ENCODE data around the gene SIRT7. TPM values are rescaled to one million over a fixed set of nuclear protein-coding genes. Genes with fewer than 3 reads are reported as not detected.
A peak's percentile ranks its signal among the peaks of the same experiment; 100 is the strongest.

The SIRT7 gene
- total and polyA plus RNA-seq, 2 donors (not counting 1 experiment from before 2014, with no cell fraction given): 3.3 to 18.7 TPM

DNA sequence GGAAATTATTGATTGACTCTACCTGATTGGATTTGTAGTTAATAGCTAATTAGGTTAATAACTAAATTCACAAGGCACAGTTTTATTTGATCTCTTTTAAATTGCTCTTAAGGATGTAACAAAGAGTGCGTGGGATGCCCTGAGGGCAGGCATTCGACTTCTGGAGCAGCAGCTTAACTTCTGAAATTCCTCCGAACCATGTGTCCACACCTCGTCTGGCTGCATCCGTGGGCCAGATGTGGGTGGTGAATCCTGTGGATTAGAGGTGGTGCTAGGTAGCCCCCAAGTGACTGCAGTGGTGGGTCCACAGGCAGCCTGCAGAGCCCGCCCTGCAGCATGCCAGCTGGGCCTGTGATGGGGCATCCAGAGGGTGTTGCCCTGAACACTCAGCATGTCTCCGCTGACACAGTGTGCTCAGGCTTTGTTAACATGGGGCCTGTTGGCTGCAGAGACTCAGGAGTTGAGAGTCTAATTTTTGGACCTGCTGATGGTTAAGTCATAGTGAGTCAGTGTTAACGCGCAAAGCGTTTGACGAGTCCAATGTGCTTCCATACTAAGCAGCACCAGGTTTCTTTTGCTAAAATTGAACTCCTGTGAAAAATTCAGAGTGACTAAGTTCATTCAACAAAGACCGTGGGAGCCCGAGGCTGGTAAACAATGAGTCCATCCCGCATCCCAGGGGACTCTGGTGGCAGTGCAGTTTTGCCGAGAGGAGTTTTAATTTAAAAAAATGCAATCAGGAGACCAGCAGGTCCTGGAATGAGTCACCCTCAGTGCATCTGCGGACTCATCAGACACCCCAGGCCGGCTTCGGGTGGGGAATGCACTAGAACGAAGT, 19.7 kb downstream of the SIRT7 start:
- Histone ChIP-seq H3K36me3 (ENCODE audit: control insufficient read depth, insufficient read depth, low read length) (peaks cover 23% of the 10 kb centered on the region), H3K79me2 (ENCODE audit: control insufficient read depth, insufficient read depth, low read length) (peaks cover 8% of the 10 kb centered on the region), H3K4me1 (ENCODE audit: control insufficient read depth, extremely low read depth, insufficient read depth, low read length) (no peaks in the 10 kb centered on the region), H3K4me3 (replicated peaks in 1 of 4; ENCODE audit: control extremely low read depth in 1 of 4, insufficient read depth in 1 of 4, low read depth in 3 of 4, low read length in 4 of 4) (no peak overlapping the region), H3K4me2 (ENCODE audit: extremely low read depth, insufficient read depth, low read length) (no peak overlapping the region), H4K20me1 (ENCODE audit: control insufficient read depth, extremely low read depth, insufficient read depth, low read length) (no peaks in the 10 kb centered on the region), H3K9ac (ENCODE audit: insufficient read depth, low read length) (no peak overlapping the region), H2AFZ (ENCODE audit: low read length) (no peak overlapping the region), H3K27ac (ENCODE audit: insufficient read depth, low read length) (no peak overlapping the region), H3K27me3 (ENCODE audit: control insufficient read depth, insufficient read depth, low read length) (no peaks in the 10 kb centered on the region), H3K9me3 (ENCODE audit: control insufficient read depth, insufficient read depth, low read depth, low read length) (no peaks in the 10 kb centered on the region)
- peak; percentile 56 to 94 for DNase-seq (ENCODE audit: low read depth in 2 of 2)
- TF ChIP-seq, protein P1, sequence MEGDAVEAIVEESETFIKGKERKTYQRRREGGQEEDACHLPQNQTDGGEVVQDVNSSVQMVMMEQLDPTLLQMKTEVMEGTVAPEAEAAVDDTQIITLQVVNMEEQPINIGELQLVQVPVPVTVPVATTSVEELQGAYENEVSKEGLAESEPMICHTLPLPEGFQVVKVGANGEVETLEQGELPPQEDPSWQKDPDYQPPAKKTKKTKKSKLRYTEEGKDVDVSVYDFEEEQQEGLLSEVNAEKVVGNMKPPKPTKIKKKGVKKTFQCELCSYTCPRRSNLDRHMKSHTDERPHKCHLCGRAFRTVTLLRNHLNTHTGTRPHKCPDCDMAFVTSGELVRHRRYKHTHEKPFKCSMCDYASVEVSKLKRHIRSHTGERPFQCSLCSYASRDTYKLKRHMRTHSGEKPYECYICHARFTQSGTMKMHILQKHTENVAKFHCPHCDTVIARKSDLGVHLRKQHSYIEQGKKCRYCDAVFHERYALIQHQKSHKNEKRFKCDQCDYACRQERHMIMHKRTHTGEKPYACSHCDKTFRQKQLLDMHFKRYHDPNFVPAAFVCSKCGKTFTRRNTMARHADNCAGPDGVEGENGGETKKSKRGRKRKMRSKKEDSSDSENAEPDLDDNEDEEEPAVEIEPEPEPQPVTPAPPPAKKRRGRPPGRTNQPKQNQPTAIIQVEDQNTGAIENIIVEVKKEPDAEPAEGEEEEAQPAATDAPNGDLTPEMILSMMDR (conservative IDR thresholded peaks at IDR 0.05 in 1 of 2, IDR thresholded peaks at IDR 0.05 in 1 of 2; ENCODE audit: low read depth in 1 of 2, low read length in 2 of 2): no peak
- no peak for TF ChIP-seq EZH2 (IDR thresholded peaks at IDR 0.05; ENCODE audit: low read length, missing control alignments)

DNA sequence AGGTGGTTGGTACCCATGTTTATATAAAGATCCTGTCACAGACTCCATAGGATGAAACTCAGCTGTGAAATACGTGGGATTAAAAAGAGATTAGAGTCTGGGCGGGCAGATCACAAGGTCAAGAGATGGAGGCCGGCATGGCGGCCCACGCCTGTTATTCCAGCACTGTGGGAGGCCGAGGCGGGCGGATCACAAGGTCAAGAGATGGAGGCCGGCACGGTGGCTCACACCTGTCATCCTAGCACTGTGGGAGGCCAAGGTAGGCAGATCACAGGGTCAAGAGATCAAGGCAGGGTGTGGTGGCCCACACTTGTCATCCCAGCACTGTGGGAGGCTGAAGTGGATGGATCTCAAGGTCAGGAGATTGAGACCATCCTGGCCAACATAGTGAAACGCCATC, 22.6 kb downstream of the SIRT7 start:
- no peak overlapping the region for H3K4me2 ChIP-seq (ENCODE audit: extremely low read depth, insufficient read depth, low read length)
- H3K27me3 ChIP-seq (ENCODE audit: control insufficient read depth, insufficient read depth, low read length): no peaks in the 10 kb centered on the region
- no peak overlapping the region for H3K27ac ChIP-seq (ENCODE audit: insufficient read depth, low read length)
- peaks cover under 1% of the 10 kb centered on the region for H3K4me1 ChIP-seq (ENCODE audit: control insufficient read depth, extremely low read depth, insufficient read depth, low read length)
- no peak for DNase-seq (ENCODE audit: low read depth in 2 of 2)
- H2AFZ ChIP-seq (ENCODE audit: low read length): no peak overlapping the region
- H4K20me1 ChIP-seq (ENCODE audit: control insufficient read depth, extremely low read depth, insufficient read depth, low read length): no peaks in the 10 kb centered on the region
- no peak overlapping the region for H3K9ac ChIP-seq (ENCODE audit: insufficient read depth, low read length)
- no peaks in the 10 kb centered on the region for H3K9me3 ChIP-seq (ENCODE audit: control insufficient read depth, insufficient read depth, low read depth, low read length)
- no peak overlapping the region for H3K4me3 ChIP-seq (replicated peaks in 1 of 4; ENCODE audit: control extremely low read depth in 1 of 4, insufficient read depth in 1 of 4, low read depth in 3 of 4, low read length in 4 of 4)
- H3K36me3 ChIP-seq (ENCODE audit: control insufficient read depth, insufficient read depth, low read length): peaks cover 23% of the 10 kb centered on the region
- peaks cover 26% of the 10 kb centered on the region for H3K79me2 ChIP-seq (ENCODE audit: control insufficient read depth, insufficient read depth, low read length)
- TF ChIP-seq EZH2 (IDR thresholded peaks at IDR 0.05; ENCODE audit: low read length, missing control alignments): no peak
- TF ChIP-seq, protein P1 (conservative IDR thresholded peaks at IDR 0.05 in 1 of 2, IDR thresholded peaks at IDR 0.05 in 1 of 2; ENCODE audit: low read depth in 1 of 2, low read length in 2 of 2): no peak

DNA sequence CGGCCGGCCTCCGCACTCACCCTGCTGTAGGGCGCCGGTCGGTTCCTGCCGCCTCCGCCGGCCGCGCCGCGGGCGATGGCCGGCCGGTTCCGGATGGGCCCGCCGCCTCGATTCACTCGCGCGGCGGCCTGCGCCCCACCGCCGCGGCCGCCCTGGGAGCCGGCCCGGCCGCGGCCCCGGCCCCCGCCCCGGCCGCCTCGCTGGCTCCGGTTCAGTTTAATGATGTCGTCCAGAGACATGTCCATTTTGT, 26.7 kb downstream of the SIRT7 start:
- peaks cover 59% of the 10 kb centered on the region for H3K79me2 ChIP-seq (ENCODE audit: control insufficient read depth, insufficient read depth, low read length)
- peak overlapping the region; percentile 96 for H3K9ac ChIP-seq (ENCODE audit: insufficient read depth, low read length)
- TF ChIP-seq, protein P1 (conservative IDR thresholded peaks at IDR 0.05 in 1 of 2, IDR thresholded peaks at IDR 0.05 in 1 of 2; ENCODE audit: low read depth in 1 of 2, low read length in 2 of 2): no peak
- TF ChIP-seq EZH2 (IDR thresholded peaks at IDR 0.05; ENCODE audit: low read length, missing control alignments): no peak
- H3K27me3 ChIP-seq (ENCODE audit: control insufficient read depth, insufficient read depth, low read length): no peaks in the 10 kb centered on the region
- peaks cover 31% of the 10 kb centered on the region for H3K36me3 ChIP-seq (ENCODE audit: control insufficient read depth, insufficient read depth, low read length)
- H3K27ac ChIP-seq (ENCODE audit: insufficient read depth, low read length): peak overlapping the region; percentile 86
- H3K4me2 ChIP-seq (ENCODE audit: extremely low read depth, insufficient read depth, low read length): no peak overlapping the region
- H4K20me1 ChIP-seq (ENCODE audit: control insufficient read depth, extremely low read depth, insufficient read depth, low read length): no peaks in the 10 kb centered on the region
- peak overlapping the region in 2 of 4 experiments; percentile 80 to 85 for H3K4me3 ChIP-seq (replicated peaks in 1 of 4; ENCODE audit: control extremely low read depth in 1 of 4, insufficient read depth in 1 of 4, low read depth in 3 of 4, low read length in 4 of 4)
- H3K9me3 ChIP-seq (ENCODE audit: control insufficient read depth, insufficient read depth, low read depth, low read length): no peaks in the 10 kb centered on the region
- H2AFZ ChIP-seq (ENCODE audit: low read length): no peak overlapping the region
- no peak for DNase-seq (ENCODE audit: low read depth in 2 of 2)
- peaks cover 14% of the 10 kb centered on the region for H3K4me1 ChIP-seq (ENCODE audit: control insufficient read depth, extremely low read depth, insufficient read depth, low read length)

All from fibroblast of lung (primary cell).